ENCODE data around the gene AFF3. TPM values are rescaled to one million over a fixed set of nuclear protein-coding genes. Genes with fewer than 3 reads are reported as not detected.

The AFF3 gene
- total and polyA plus RNA-seq, 10 of the 15 experiments (the other 5 are each of a cell fraction or from before 2014, with no cell fraction given), result 0.26 to 5.5 (median 3.0) TPM

DNA sequence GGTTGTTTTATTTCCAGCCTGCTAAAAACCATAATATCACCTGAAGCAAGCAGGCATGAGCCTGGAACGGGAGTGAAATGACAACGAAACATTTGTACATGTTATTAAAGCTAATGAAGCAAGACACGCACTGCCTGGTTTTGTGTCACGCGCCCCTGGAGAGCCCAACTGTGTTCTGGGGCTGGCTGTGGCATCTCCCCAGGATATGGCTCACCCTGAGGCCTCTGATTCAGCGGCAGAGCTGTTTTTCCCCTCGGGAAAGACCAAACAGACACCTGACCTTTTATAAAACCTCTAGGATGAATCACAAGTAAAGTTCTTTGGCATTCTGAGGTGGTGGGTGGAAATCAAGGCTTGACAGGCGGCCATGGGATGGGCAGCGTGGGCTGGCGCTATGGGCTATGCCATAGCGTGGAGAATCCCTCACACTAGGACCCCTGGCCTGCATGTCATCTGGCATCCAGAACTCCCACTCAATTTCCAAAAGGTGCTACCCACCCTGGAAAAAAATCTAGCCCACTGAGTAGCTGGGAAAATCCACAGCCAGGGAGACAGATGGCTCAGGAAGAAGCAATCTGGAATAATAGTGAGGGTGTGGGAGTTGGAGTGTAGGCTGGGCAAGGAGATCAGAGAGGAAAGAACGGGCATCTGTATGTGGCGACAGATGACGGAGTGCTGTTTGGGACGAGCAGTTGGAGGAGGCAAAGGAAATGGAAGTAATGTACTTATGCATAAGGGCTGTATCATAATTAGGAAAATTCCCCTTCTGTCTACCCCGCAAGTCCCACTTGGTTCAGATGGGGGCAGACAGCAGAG lies 262.0 kb downstream of the AFF3 start (continued):
- no peak for TF ChIP-seq IRF3 (IDR thresholded peaks at IDR 0.05)
- no peak for TF ChIP-seq MXI1 (IDR thresholded peaks at IDR 0.05; ENCODE audit: low read depth, low read length)
- TF ChIP-seq ATF7 (IDR thresholded peaks at IDR 0.05; ENCODE audit: low read depth), result no peak
- TF ChIP-seq, protein P1, sequence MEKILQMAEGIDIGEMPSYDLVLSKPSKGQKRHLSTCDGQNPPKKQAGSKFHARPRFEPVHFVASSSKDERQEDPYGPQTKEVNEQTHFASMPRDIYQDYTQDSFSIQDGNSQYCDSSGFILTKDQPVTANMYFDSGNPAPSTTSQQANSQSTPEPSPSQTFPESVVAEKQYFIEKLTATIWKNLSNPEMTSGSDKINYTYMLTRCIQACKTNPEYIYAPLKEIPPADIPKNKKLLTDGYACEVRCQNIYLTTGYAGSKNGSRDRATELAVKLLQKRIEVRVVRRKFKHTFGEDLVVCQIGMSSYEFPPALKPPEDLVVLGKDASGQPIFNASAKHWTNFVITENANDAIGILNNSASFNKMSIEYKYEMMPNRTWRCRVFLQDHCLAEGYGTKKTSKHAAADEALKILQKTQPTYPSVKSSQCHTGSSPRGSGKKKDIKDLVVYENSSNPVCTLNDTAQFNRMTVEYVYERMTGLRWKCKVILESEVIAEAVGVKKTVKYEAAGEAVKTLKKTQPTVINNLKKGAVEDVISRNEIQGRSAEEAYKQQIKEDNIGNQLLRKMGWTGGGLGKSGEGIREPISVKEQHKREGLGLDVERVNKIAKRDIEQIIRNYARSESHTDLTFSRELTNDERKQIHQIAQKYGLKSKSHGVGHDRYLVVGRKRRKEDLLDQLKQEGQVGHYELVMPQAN (conservative IDR thresholded peaks at IDR 0.05), result no peak
- TF ChIP-seq CHD4 (IDR thresholded peaks at IDR 0.05), result no peak

DNA sequence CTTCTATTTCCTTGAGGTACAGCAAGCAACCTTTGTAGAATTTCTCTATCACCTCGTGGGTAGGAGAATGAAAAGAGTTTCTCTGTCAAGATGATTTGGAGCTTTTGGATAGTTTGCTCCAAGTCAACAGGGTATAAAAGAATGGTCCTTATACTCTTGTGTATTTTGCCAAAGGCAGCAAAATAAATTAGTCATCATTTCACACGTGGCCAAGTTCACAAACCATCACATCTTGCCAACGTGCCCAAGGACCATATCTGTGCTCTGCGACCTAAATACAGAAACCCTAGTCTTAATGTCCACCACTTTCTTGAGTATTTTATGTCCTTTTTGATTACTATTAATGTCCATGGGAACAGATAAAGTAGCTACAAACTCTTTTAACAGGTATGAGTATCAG lies 262.9 kb downstream of the AFF3 start:
- Histone ChIP-seq H3K4me2 (ENCODE audit: control insufficient read depth, insufficient read depth) (no peak overlapping the region), H3K79me2 (ENCODE audit: control insufficient read depth, insufficient read depth, low read length) (no peaks in the 10 kb centered on the region), H4K20me1 (ENCODE audit: control insufficient read depth, insufficient read depth) (no peaks in the 10 kb centered on the region), H3K36me3 (ENCODE audit: control insufficient read depth in 2 of 2, insufficient read depth in 2 of 2, low read length in 1 of 2) (no peaks in the 10 kb centered on the region), H3K27ac (ENCODE audit: control insufficient read depth, insufficient read depth) (no peak overlapping the region), H3K27me3 (replicated peaks in 1 of 2; ENCODE audit: control insufficient read depth in 2 of 2, insufficient read depth in 2 of 2, low read length in 1 of 2) (no peaks in the 10 kb centered on the region), H3K4me1 (ENCODE audit: control insufficient read depth, insufficient read depth, low read length) (no peaks in the 10 kb centered on the region), H3K4me3 (no peak overlapping the region), H3K9me3 (replicated peaks; ENCODE audit: control insufficient read depth, insufficient read depth, low read length) (no peaks in the 10 kb centered on the region), H2AFZ (ENCODE audit: control insufficient read depth, low read depth, low read length) (no peak overlapping the region), H3K9ac (ENCODE audit: control insufficient read depth, insufficient read depth, low read length) (no peak overlapping the region)
- WGBS (ENCODE audit: insufficient coverage, insufficient replicate concordance, low lambda C conversion rate, missing lambda C conversion rate), result 7% methylated on average over 4 of the region's 4 CpGs
- TF ChIP-seq NFYB (IDR thresholded peaks at IDR 0.05; ENCODE audit: insufficient read depth, low read depth, low read length) (no peak), KLF5 (IDR thresholded peaks at IDR 0.05; ENCODE audit: partially characterized antibody) (no peak), RAD51 (IDR thresholded peaks at IDR 0.05) (no peak), ZNF384 (IDR thresholded peaks at IDR 0.05; ENCODE audit: borderline replicate concordance, low read depth, low read length) (no peak)
- TF ChIP-seq, protein P2, sequence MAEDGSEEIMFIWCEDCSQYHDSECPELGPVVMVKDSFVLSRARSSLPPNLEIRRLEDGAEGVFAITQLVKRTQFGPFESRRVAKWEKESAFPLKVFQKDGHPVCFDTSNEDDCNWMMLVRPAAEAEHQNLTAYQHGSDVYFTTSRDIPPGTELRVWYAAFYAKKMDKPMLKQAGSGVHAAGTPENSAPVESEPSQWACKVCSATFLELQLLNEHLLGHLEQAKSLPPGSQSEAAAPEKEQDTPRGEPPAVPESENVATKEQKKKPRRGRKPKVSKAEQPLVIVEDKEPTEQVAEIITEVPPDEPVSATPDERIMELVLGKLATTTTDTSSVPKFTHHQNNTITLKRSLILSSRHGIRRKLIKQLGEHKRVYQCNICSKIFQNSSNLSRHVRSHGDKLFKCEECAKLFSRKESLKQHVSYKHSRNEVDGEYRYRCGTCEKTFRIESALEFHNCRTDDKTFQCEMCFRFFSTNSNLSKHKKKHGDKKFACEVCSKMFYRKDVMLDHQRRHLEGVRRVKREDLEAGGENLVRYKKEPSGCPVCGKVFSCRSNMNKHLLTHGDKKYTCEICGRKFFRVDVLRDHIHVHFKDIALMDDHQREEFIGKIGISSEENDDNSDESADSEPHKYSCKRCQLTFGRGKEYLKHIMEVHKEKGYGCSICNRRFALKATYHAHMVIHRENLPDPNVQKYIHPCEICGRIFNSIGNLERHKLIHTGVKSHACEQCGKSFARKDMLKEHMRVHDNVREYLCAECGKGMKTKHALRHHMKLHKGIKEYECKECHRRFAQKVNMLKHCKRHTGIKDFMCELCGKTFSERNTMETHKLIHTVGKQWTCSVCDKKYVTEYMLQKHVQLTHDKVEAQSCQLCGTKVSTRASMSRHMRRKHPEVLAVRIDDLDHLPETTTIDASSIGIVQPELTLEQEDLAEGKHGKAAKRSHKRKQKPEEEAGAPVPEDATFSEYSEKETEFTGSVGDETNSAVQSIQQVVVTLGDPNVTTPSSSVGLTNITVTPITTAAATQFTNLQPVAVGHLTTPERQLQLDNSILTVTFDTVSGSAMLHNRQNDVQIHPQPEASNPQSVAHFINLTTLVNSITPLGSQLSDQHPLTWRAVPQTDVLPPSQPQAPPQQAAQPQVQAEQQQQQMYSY (CRISPR knock-in tag; IDR thresholded peaks at IDR 0.05), result no peak
- ChIA-PET RAD21 (ENCODE audit: unreplicated experiment) (no interaction called here), SMC1A (ENCODE audit: uncharacterized antibody, unreplicated experiment) (no interaction called here), CTCF (no interaction called here), POLR2A (no interaction called here)
- intact Hi-C loops (cut with micrococcal nuclease; ENCODE audit: unreplicated experiment) (no loop called here), in situ Hi-C loops (cut with MboI) (no loop called here)
- ATAC-seq, result no peak
- no peak for FAIRE-seq
- BruUV-seq (replicated peaks), result no TSS peak
- no peak for DNase-seq (ENCODE audit: low read depth, low spot score)

All from GM12878 (cell line).